Endodermal cell (in vitro differentiated cells): ENCODE measurements around the gene SEMA3D. TPM values are rescaled to one million over a fixed set of nuclear protein-coding genes. Genes with fewer than 3 reads are reported as not detected.
A peak's percentile ranks its signal among the peaks of the same experiment; 100 is the strongest.

Experiments
- DNase-seq: peaks from one replicate; pipeline ENCODE4 v3.0.0-alpha.2; 2017
- H3K27ac ChIP-seq: 2 replicates; pipeline ENCODE4 v1.5.1; 2013; ENCODE audit warnings: mild to moderate bottlenecking, low read depth, low read length, moderate library complexity
- H3K27me3 ChIP-seq: 2 replicates; pipeline ENCODE4 v1.6.1; 2013; ENCODE audit warnings: mild to moderate bottlenecking, low read length, moderate library complexity; ENCODE audit not compliant: insufficient read depth, control insufficient read depth, poor library complexity, severe bottlenecking
- H3K36me3 ChIP-seq: 2 replicates; pipeline ENCODE4 v1.7.0; 2013; ENCODE audit warnings: mild to moderate bottlenecking, low read length, moderate library complexity; ENCODE audit not compliant: control insufficient read depth, insufficient read depth
- H3K4me1 ChIP-seq: one replicate; pipeline ENCODE4 v1.7.0; 2013; ENCODE audit warnings: low read length; ENCODE audit not compliant: control insufficient read depth, insufficient read depth
- H3K4me3 ChIP-seq: 2 replicates; pipeline ENCODE4 v1.5.1; 2013; ENCODE audit warnings: mild to moderate bottlenecking, low read length, moderate library complexity
- H3K9ac ChIP-seq: 2 replicates; pipeline ENCODE4 v1.6.1; 2013; ENCODE audit warnings: mild to moderate bottlenecking, low read length, moderate library complexity; ENCODE audit not compliant: poor library complexity, severe bottlenecking; ENCODE audit errors: extremely low read depth
- H3K9me3 ChIP-seq: 2 replicates; pipeline ENCODE4 v1.6.1; 2013; ENCODE audit warnings: mild to moderate bottlenecking, low read length, moderate library complexity; ENCODE audit not compliant: control insufficient read depth
- H3K27ac Mint-ChIP-seq: 2 replicates; pipeline ENCODE4 v1.8.0; 2020; ENCODE audit warnings: mixed read lengths
- H3K27me3 Mint-ChIP-seq: 2 replicates; pipeline ENCODE4 v1.8.0; 2021; ENCODE audit warnings: mild to moderate bottlenecking, mixed read lengths; ENCODE audit not compliant: insufficient read depth
- H3K36me3 Mint-ChIP-seq: 2 replicates; pipeline ENCODE4 v1.8.0; 2020; ENCODE audit warnings: low read depth, mixed read lengths
- H3K4me1 Mint-ChIP-seq: 2 replicates; pipeline ENCODE4 v1.8.0; 2020; ENCODE audit warnings: mixed read lengths
- H3K4me3 Mint-ChIP-seq: 2 replicates; pipeline ENCODE4 v1.8.0; 2020; ENCODE audit warnings: mild to moderate bottlenecking, moderate library complexity, mixed read lengths
- H3K9me3 Mint-ChIP-seq: 2 replicates; pipeline ENCODE4 v1.8.0; 2020; ENCODE audit warnings: mild to moderate bottlenecking, mixed read lengths
- CTCF ChIP-seq: fragments of 200-600 bp; sonication (generic); conservative IDR thresholded peaks from 2 replicates; pipeline ENCODE4 v1.5.0; 2021; ENCODE audit warnings: antibody characterized with exemption, mild to moderate bottlenecking
- WGBS, 2 experiments: methylation state at CpG; one replicate each; pipeline versions ENCODE4 v1.1.5 to v1.1.7; 2013; ENCODE audit warnings: missing lambda C conversion rate in 2 of 2, mixed read lengths in 1 of 2; ENCODE audit not compliant: insufficient coverage in 1 of 2, insufficient read length in 1 of 2; 5-methylcytosine and 5-hydroxymethylcytosine counted together
- total RNA-seq, 2 donors: library from RNA; stranded (reverse); fragmentation: NEBNext Ultra II Directional in 1 of 2; extraction: Animal tissue kit (Norgen Biotek cat#: 25700) in 1 of 2; gene quantifications; 2 replicates in 1 of 2; 3 replicates in 1 of 2; pipeline ENCODE4 v1.2.1, GENCODE V29; 2021

SEMA3D gene
- total RNA-seq, 2 donors from 2014 or later = 6.5 to 13.9 TPM

- Histone ChIP-seq H3K36me3 (no peaks in the 10 kb centered on the region), H3K27ac (no peak overlapping the region), H3K9me3 (no peaks in the 10 kb centered on the region), H3K27me3 (no peaks in the 10 kb centered on the region), H3K4me1 (peaks cover 14% of the 10 kb centered on the region), H3K9ac (no peak overlapping the region), H3K4me3 (no peak overlapping the region)
- H3K36me3 Mint-ChIP-seq = no peaks in the 10 kb centered on the region
- no peaks in the 10 kb centered on the region for H3K9me3 Mint-ChIP-seq
- no peak for TF ChIP-seq CTCF
- H3K27me3 Mint-ChIP-seq = no peaks in the 10 kb centered on the region
- no peak overlapping the region for H3K27ac Mint-ChIP-seq
- 100% methylated on average over 1 of the region's 1 CpG; no CpG with 5 or more reads in 1 of the 2 experiments for WGBS, 2 experiments
- H3K4me3 Mint-ChIP-seq = no peak overlapping the region
- peaks cover 28% of the 10 kb centered on the region for H3K4me1 Mint-ChIP-seq
- no peak for DNase-seq
These were observed 168.4 kb downstream of the SEMA3D start for GRCh38 chr7:85018498-85018897.

- Histone ChIP-seq H3K36me3 (no peaks in the 10 kb centered on the region), H3K27ac (no peak overlapping the region), H3K27me3 (no peaks in the 10 kb centered on the region), H3K4me1 (peaks cover 14% of the 10 kb centered on the region), H3K4me3 (no peak overlapping the region), H3K9ac (no peak overlapping the region), H3K9me3 (no peaks in the 10 kb centered on the region)
- Mint-ChIP-seq H3K4me1 (peaks cover 28% of the 10 kb centered on the region), H3K4me3 (no peak overlapping the region), H3K27me3 (no peaks in the 10 kb centered on the region), H3K27ac (no peak overlapping the region), H3K9me3 (no peaks in the 10 kb centered on the region), H3K36me3 (no peaks in the 10 kb centered on the region)
- WGBS, 2 experiments = no CpG with 5 or more reads among the region's 1 CpG
- no peak for DNase-seq
- no peak for TF ChIP-seq CTCF
These were observed 170.6 kb downstream of the SEMA3D start for GRCh38 chr7:85016286-85016685.

GRCh38 chr7:85014936-85015660, 171.8 kb downstream of the SEMA3D start:
- Mint-ChIP-seq H3K27me3 (no peaks in the 10 kb centered on the region), H3K4me1 (peaks cover 26% of the 10 kb centered on the region), H3K4me3 (no peak overlapping the region), H3K9me3 (no peaks in the 10 kb centered on the region), H3K27ac (no peak overlapping the region), H3K36me3 (no peaks in the 10 kb centered on the region)
- DNase-seq = no peak
- 95 to 98% methylated on average over 4 to 7 of the region's 7 CpGs for WGBS, 2 experiments
- H3K36me3 ChIP-seq = no peaks in the 10 kb centered on the region
- H3K27me3 ChIP-seq = no peaks in the 10 kb centered on the region
- no peaks in the 10 kb centered on the region for H3K9me3 ChIP-seq
- peaks cover 12% of the 10 kb centered on the region for H3K4me1 ChIP-seq
- no peak overlapping the region for H3K27ac ChIP-seq
- no peak overlapping the region for H3K9ac ChIP-seq
- TF ChIP-seq CTCF = peak; percentile 24
- no peak overlapping the region for H3K4me3 ChIP-seq
